Amniotic stem cell (primary cell): ENCODE results near the gene RBMS2.
A peak's percentile ranks its signal among the peaks of the same experiment; 100 is the strongest.

Experiments used
- DNase-seq: peaks from one replicate; lab custom pipeline; 2025; lab: John Stamatoyannopoulos, UW

RBMS2 gene

GRCh38 chr12:56631790-56632700, 110.4 kb downstream of the RBMS2 start:
- DNase-seq = no peak

DNA sequence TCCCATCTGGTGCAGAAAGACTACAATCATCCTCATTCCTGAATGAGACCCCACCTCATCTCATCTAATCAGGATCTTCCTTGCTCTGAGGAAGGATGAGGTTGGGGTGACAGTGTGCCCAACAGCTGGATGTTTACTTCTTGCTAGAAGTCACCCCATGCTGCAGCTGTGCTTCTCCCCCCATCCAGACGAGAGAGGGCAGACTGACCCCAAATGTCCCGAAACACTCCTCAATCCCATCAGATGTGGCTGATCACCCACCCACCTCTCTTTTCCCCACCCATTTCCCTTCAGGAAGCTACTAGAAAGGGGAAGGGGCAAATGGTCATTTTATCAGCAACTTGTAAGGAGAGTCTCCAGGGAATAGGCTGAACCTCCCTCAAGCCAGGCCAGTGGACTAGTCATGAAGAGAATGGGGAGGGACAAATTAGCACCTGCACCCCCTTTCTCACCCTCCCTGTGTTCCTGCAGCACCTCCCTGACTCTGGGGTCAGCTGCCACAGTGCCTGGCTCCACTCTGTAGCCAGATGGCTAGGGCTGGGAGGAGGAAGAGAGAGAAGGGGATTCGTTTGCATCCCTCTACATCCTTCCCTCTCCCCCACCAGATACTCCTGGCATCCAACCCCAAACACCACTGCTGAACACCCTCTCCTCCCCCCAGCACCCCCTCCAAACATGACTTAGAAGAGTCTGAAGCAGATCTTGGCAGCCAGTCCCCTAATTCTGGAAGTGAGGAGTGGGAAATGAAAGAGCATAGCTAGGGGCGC, 111.3 kb downstream of the RBMS2 start:
- DNase-seq = no peak

GRCh38 chr12:56633468-56634241, 112.0 kb downstream of the RBMS2 start:
- no peak for DNase-seq

DNA sequence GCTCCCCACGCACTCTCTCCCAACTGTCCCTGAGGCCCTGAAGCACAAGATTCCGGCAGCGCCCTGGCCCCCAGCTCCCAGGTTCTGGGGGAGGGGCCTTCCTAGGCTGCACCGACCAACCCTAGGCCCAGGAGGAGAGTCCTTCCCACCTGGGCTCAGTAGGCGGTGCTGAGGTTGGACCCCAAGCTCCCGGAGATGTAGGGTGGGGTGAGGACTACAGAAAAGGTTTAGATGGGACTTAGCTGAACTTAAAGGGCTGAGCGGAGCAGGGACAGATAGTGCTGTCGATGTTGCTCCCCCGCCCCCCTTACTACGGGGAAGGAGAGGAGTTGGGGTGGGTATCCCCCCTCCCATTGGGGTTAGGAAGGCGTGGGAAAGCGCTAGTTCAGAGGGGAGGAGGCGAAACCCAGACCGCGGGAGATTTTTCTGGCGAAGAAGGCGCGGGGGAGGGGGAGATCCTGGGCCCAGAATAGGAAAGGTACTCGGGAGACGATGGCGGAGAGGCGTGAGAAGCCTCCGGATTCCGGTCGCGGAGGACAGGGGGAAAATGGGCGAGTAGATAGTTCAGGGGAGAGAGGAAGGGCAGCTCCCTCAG, 112.7 kb downstream of the RBMS2 start:
- no peak for DNase-seq

GRCh38 chr12:56634837-56635791, 113.5 kb downstream of the RBMS2 start:
- DNase-seq = peak; percentile 33

GRCh38 chr12:56635806-56636674, 114.4 kb downstream of the RBMS2 start:
- DNase-seq = peak; percentile 82

GRCh38 chr12:56636675-56637540, 115.3 kb downstream of the RBMS2 start:
- DNase-seq = peak; percentile 100

DNA sequence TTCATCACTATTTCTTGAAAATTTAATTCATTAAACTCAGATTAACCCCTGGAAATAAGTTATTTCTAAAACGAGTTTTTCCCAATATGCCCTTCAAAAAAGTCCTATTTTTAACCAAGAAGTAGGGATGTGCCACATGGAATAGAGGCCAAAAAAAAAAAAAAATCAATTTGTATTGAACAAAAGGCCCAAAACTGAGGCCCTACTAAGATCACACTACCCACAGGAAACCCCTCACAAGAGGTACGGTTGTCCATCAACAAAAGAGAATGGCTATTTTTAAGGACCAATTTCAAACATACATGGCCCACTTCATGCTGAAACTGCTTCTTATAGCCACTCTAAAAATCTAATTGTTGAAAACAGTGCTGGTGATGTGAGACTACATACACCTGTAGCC, 116.0 kb downstream of the RBMS2 start:
- no peak for DNase-seq

- no peak for DNase-seq
These were observed 119.6 kb downstream of the RBMS2 start for GRCh38 chr12:56641219-56641618.

GRCh38 chr12:56644654-56645053, 123.0 kb downstream of the RBMS2 start:
- DNase-seq = no peak

DNA sequence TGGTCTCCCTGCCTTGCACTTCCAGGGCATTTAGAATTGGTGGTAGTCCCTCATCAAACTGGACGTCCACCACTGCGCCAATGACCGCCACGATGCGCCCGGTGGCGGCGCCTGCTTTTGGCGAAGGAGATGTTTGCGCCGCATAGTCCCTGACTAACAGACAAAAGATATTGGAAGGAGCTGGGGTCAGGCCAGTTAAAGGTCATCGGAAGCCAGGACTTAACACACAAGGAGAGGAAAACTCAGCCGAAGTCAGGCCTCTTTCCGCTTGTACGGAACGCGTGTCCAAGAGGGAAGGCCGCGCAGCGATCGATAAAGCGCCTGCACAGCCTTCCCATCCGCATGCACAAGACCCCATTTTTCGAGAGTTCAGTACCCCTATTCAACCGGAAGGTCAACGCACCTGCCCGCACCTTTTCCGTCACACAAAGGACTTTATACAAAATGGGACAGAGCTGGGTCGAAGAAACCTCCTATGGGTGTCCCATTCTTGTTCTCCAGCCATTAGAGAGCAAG, 123.6 kb downstream of the RBMS2 start:
- no peak for DNase-seq
